HG03097 (cell line): ENCODE measurements around the gene PCBP4.
A peak's percentile ranks its signal among the peaks of the same experiment; 100 is the strongest.
"Not testable (repeated sequence)": the region's sequence is repeated elsewhere in the genome, so short reads cannot be mapped to it uniquely, and the experiment has no call there.

Experiments
- ATAC-seq: cut with Tn5 transposase; IDR thresholded peaks from one replicate; pipeline ENCODE4 v1.9.1; 2021; ENCODE audit not compliant: unreplicated experiment, low FRiP score

PCBP4 gene

GRCh38 chr3:51995346-51996163 lies 28.3 kb upstream of the PCBP4 start, which contains the start of gene RPL29:
Gene RPL29, minus strand, starts transcription at chr3:51995895. Its CDS starts 434 bp downstream, at chr3:51995461.
- peak; percentile 79 for ATAC-seq

GRCh38 chr3:51994530-51994929 lies 27.3 kb upstream of the PCBP4 start:
- no peak for ATAC-seq

DNA sequence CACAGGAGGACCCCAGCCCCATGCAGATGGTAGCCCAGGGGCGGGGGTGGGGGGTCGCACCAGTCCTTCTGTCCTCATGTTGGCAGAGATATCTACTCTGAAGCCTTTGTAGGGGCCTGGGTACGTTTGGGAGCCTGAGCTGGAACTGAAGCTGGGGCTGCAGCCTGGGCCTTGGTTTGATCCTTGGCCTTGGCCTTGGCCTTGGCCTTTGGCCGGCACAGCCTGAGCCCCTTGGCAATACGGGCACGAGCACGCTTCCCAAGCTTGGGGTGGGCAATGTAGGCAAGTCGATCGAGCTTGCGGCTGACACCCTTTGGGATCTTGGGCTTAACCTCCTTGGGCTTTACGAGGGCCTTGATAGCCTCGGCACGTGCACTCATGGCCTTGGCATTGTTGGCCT lies 26.4 kb upstream of the PCBP4 start:
- ATAC-seq = not testable (repeated sequence)

GRCh38 chr3:51992017-51992682 lies 24.9 kb upstream of the PCBP4 start:
- no peak for ATAC-seq

GRCh38 chr3:51990501-51990971 lies 23.3 kb upstream of the PCBP4 start:
- ATAC-seq = not testable (repeated sequence)

- no peak for ATAC-seq
Measured at GRCh38 chr3:51988286-51989146, 21.3 kb upstream of the PCBP4 start.

- ATAC-seq = no peak
Measured at GRCh38 chr3:51987568-51987967, 20.3 kb upstream of the PCBP4 start.

DNA sequence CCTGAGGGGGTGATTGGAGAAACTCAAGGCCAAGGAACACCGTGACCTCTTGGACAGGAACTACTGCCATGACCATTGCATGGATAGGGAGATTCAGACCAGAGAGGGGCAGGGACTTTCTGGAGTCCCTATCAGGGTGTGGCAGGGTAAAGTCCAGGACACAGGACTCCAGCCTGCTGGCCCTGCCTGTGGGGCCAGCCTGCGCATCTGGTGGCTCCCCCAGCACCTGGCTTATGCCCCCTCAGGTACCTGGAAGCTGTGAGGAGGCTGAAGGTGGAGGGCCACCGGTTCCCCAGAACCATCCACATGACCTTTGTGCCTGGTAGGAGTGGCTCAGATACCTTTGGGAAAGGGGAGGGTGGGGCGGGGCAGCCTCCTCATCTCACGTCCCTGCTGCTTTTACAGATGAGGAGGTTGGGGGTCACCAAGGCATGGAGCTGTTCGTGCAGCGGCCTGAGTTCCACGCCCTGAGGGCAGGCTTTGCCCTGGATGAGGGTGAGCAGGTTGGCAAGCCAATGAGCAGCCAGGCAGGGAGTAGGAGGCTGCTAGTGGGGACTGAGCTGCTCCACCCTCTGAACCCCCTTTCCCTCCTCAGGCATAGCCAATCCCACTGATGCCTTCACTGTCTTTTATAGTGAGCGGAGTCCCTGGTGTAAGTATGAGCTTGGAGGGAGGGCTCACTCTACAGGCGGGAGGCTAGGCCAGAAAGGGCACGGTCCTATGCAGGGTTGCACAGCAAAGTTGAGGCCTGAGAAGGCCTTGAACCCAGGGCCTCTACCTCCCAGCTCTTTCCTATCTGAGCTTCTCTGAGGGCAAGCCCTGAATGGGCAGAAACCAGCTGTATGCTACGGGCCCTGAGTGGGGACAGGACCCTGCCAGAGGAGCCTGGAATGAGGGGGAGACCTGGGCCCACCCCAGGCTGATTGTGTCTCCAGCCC lies 19.0 kb upstream of the PCBP4 start:
- ATAC-seq = no peak

DNA sequence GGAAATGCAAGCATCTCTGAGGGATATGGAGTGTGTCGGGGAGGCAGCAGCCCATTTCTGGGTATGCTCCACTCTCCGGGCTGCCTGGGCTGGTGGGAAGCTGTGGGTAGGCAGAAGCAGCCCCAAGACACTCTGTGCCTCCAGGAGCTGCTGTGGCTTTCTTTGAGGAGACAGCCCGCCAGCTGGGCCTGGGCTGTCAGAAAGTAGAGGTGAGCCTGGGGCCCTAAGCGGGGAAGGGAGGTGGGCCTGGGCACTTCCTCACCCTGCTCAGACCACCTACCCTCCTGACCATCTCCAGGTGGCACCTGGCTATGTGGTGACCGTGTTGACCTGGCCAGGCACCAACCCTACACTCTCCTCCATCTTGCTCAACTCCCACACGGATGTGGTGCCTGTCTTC lies 17.8 kb upstream of the PCBP4 start:
- no peak for ATAC-seq

DNA sequence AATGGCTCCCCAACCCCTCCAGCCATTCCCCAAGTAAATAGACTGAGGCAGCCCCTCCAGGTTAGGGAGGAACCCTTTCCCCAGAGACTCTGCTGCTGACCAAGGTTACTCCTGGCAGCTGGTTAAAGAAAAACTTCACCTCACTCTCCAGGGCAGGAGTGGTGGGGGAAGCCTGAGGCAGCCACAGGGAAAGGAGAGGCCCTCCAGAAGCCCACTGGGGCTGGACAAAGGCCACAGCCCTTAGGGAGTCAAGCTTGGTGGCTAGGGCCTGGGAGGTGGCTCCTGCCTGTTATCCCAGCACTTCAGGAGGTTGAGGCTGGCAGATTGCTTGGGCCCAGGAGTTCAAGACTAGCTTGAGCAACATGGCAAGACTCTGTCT lies 17.0 kb upstream of the PCBP4 start:
- no peak for ATAC-seq

DNA sequence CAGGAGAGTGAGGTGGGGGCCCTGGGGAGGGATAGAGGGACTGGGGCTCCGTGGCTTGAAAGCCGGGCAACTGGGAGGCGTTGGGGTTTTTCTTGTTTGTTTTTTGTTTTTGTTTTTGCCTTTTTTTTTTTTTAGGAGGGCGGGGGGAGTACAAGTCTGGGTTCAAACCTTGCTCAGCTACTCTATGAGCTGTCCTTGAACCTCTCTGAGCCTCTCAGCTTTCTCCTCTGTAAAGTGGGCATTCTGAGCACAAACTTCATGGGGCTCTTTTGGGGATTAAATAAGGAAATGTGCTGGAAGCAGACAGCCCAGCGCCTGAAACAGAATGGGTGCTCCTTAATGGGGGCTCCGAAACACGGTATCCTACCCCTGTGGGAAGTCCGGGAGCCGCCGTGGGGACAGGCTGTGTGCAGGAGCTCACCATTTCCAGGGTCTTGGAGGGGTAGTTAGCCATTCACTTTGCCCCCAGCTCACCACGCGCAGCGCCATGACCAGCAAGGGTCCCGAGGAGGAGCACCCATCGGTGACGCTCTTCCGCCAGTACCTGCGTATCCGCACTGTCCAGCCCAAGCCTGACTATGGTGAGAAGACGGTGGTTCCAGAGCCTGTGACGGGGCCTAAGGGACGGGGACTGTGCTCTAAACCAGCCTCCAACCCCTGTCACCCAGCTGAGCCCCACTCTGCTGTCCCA lies 16.5 kb upstream of the PCBP4 start:
- no peak for ATAC-seq

- peak; percentile 75 for ATAC-seq
Measured at GRCh38 chr3:51982838-51983577, 15.8 kb upstream of the PCBP4 start, which contains the start of gene ACY1. Gene ACY1, plus strand, starts transcription at chr3:51983535. Its CDS starts 530 bp downstream, at chr3:51984065.

GRCh38 chr3:51982352-51982837 lies 15.1 kb upstream of the PCBP4 start:
- peak; percentile 35 for ATAC-seq

- ATAC-seq = no peak
Measured at GRCh38 chr3:51980253-51980652, 13.0 kb upstream of the PCBP4 start.

DNA sequence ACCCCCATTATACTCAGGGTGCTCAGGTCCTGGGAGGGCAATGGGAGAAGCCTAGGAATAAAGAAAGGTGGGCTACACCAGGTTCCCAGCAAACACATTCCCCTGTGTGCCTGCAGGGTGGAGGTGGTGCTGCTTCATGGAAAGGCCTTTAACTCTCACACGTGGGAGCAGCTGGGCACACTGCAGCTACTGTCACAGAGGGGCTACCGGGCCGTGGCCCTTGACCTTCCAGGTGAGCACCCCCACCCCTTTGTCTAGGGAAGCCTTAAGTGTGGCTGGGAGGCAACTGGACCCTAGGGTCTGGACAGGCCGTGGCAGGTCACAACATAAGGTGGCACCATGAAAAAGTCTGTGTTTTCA lies 10.9 kb upstream of the PCBP4 start:
- no peak for ATAC-seq

GRCh38 chr3:51977446-51978142 lies 10.3 kb upstream of the PCBP4 start:
- no peak for ATAC-seq

DNA sequence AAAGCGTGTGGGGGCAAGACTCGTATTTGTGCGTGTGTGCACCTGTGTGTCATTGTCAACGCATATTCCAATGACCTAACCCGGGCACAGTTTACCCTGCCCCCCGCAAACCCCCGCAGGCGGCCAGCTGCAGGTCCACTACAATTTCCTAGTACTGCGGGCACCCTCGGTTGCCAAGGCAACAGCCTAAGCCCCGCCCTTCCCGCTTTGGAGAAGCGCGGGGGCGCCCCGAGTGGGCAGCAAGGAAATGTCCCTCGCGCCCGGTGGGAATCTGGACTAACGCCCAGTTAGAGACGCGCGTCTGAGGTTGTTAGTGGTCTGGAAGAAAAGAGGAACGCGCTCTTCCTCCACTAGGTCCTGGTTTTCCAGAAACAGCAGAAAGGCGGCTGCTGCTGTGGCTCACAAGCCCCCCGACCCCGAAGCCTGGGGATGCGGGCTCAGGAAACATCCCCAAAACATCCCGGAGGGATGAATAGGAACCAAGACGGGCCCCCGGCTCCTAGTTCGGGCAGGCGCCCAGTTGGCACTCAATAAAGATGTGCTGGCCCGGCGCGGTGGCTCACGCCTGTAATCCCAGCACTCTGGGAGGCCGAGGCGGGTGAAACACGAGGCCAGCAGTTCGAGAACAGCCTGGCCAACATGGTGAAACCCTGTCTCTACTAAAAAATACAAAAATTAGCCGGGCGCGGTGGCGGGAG lies 8.7 kb upstream of the PCBP4 start:
- no peak for ATAC-seq
